Endothelial cell of umbilical vein (primary cell): Measurements from ENCODE around the gene TXNRD2. TPM values are rescaled to one million over a fixed set of nuclear protein-coding genes. Genes with fewer than 3 reads are reported as not detected.

ENCODE experiments used
- BruUV-seq: library from RNA; stranded (reverse); fragments of 400-500 nt; replicated peaks from 2 replicates; lab custom pipeline; 2021; lab: Mats Ljungman, UMichigan
- CTCF ChIA-PET: fragments of 300-600, 350-600 bp; sonication (Branson Sonifier 250); formaldehyde crosslinking; loops from one replicate; lab custom pipeline; 2021; ENCODE audit warnings: antibody characterized with exemption, inconsistent platforms; lab: Charles Lee
- POLR2A ChIA-PET: fragments of 300-600, 350-600 bp; sonication (Branson Sonifier 250); formaldehyde crosslinking; loops from one replicate; lab custom pipeline; 2021; ENCODE audit warnings: antibody characterized with exemption, inconsistent platforms; lab: Charles Lee
- DNase-seq: peaks from one replicate; pipeline ENCODE4 v3.0.0-alpha.2; 2011; ENCODE audit warnings: low read depth, low spot score
- FAIRE-seq: peaks from 2 replicates; lab custom pipeline; 2011; peaks lifted over from hg19 to GRCh38; lab: Jason Lieb, UNC
- H2AFZ ChIP-seq: 2 replicates; pipeline ENCODE4 v1.6.0; 2012; ENCODE audit warnings: low read depth, low read length, control low read depth, inconsistent platforms
- H3K27ac ChIP-seq: 2 replicates; pipeline ENCODE4 v1.5.1; 2011; ENCODE audit warnings: low read depth, mild to moderate bottlenecking, control low read depth, low read length, moderate library complexity; ENCODE audit not compliant: insufficient read depth
- H3K27me3 ChIP-seq, 2 experiments: 2 replicates each; pipeline versions ENCODE4 v1.6.0 to v1.6.1; 2011; ENCODE audit warnings: low read length in 2 of 2, mixed read lengths in 1 of 2; ENCODE audit not compliant: control insufficient read depth in 2 of 2, insufficient read depth in 2 of 2
- H3K36me3 ChIP-seq, 2 experiments: 2 replicates in 1 of 2; 3 replicates in 1 of 2; pipeline ENCODE4 v1.5.1; 2011; ENCODE audit warnings: low read length in 2 of 2, mild to moderate bottlenecking in 1 of 2, moderate library complexity in 1 of 2; ENCODE audit not compliant: control insufficient read depth in 2 of 2, insufficient read depth in 2 of 2; ENCODE audit errors: extremely low read depth in 1 of 2
- H3K4me1 ChIP-seq: 3 replicates; pipeline ENCODE4 v1.5.1; 2011; ENCODE audit warnings: mild to moderate bottlenecking, low read length; ENCODE audit not compliant: control insufficient read depth, insufficient read depth; ENCODE audit errors: extremely low read depth
- H3K4me2 ChIP-seq: 2 replicates; pipeline ENCODE4 v1.6.1; 2011; ENCODE audit warnings: low read length, control low read depth, mixed read lengths; ENCODE audit not compliant: insufficient read depth
- H3K4me3 ChIP-seq, 3 experiments: fragments of 200-600 bp in 1 of 3; sonication (generic), shearing (Covaris generic) in 1 of 3; replicated peaks in 1 of 3; 2 replicates each; pipeline ENCODE4 v1.5.1; 2011 to 2016; ENCODE audit warnings: control low read depth in 3 of 3, low read length in 3 of 3, mild to moderate bottlenecking in 2 of 3, inconsistent platforms in 1 of 3, low read depth in 1 of 3, moderate library complexity in 1 of 3; ENCODE audit not compliant: insufficient read depth in 1 of 3
- H3K79me2 ChIP-seq: 2 replicates; pipeline ENCODE4 v1.6.0; 2012; ENCODE audit warnings: low read length, inconsistent platforms; ENCODE audit not compliant: control insufficient read depth, insufficient read depth
- H3K9ac ChIP-seq: replicated peaks from 2 replicates; pipeline ENCODE3; 2011; ENCODE audit warnings: low read length, control low read depth; ENCODE audit not compliant: insufficient read depth; ENCODE audit errors: extremely low read depth
- H3K9me1 ChIP-seq: replicated peaks from 3 replicates; pipeline ENCODE4 v1.6.0; 2011; ENCODE audit warnings: mild to moderate bottlenecking, low read length; ENCODE audit not compliant: control insufficient read depth, insufficient read depth; ENCODE audit errors: extremely low read depth
- H3K9me3 ChIP-seq: replicated peaks from 2 replicates; pipeline ENCODE4 v1.5.1; 2012; ENCODE audit warnings: low read length, inconsistent platforms; ENCODE audit not compliant: control insufficient read depth, insufficient read depth
- H4K20me1 ChIP-seq: replicated peaks from 2 replicates; pipeline ENCODE3; 2011; ENCODE audit warnings: mild to moderate bottlenecking, low read length; ENCODE audit not compliant: control insufficient read depth, insufficient read depth; ENCODE audit errors: extremely low read depth
- EZH2 ChIP-seq: IDR thresholded peaks from 2 replicates; pipeline ENCODE4 v1.6.1; 2012; ENCODE audit warnings: borderline replicate concordance, low read depth, mild to moderate bottlenecking, moderate library complexity, low read length, inconsistent platforms; ENCODE audit not compliant: severe bottlenecking
- FOS ChIP-seq: IDR thresholded peaks from 2 replicates; pipeline ENCODE4 v1.6.1; 2011; ENCODE audit warnings: mild to moderate bottlenecking, low read length, moderate library complexity, borderline replicate concordance; ENCODE audit not compliant: insufficient read depth
- GATA2 ChIP-seq: IDR thresholded peaks from 2 replicates; pipeline ENCODE4 v1.7.0; 2011; ENCODE audit warnings: low read depth, mild to moderate bottlenecking, moderate library complexity, mixed read lengths, low read length; ENCODE audit not compliant: insufficient read length, insufficient read depth
- JUN ChIP-seq: IDR thresholded peaks from 2 replicates; pipeline ENCODE4 v1.6.1; 2011; ENCODE audit warnings: borderline replicate concordance, low read depth; ENCODE audit not compliant: insufficient read length, insufficient read depth
- MYC ChIP-seq: IDR thresholded peaks from one replicate; pipeline ENCODE4 v1.6.1; 2011; ENCODE audit warnings: mild to moderate bottlenecking, low read depth, low read length
- POLR2A ChIP-seq: IDR thresholded peaks from 2 replicates; pipeline ENCODE4 v1.6.1; 2012; ENCODE audit warnings: low read depth, mild to moderate bottlenecking, control low read depth, low read length
- POLR2AphosphoS5 ChIP-seq: IDR thresholded peaks from 2 replicates; pipeline ENCODE4 v1.6.1; 2012; ENCODE audit warnings: low read depth, mild to moderate bottlenecking, control low read depth, low read length, moderate library complexity; ENCODE audit not compliant: insufficient read depth
- dilution Hi-C: fragments of 300-500 bp; cut with MboI; formaldehyde crosslinking; loops from one replicate; pipeline ENCODE4 v1.15.0; 2019; ENCODE audit warnings: low sequenced_read_pairs; ENCODE audit not compliant: extremely low pct_ligation_motif_present
- intact Hi-C: fragments of 100-400 bp; cut with micrococcal nuclease; formaldehyde crosslinking; loops from one replicate; pipeline ENCODE4 v1.10.0; 2022
- polyA plus RNA-seq, 4 experiments: library from polyadenylated mRNA; depleted of rRNA in 3 of 4; stranded (reverse) in 3 of 4; unstranded in 1 of 4; fragments of >200 nt; gene quantifications; 2 replicates each; pipeline versions ENCODE4 v1.2.1 to v1.2.3, GENCODE V29; 2011 to 2012; ENCODE audit warnings: missing spikeins in 1 of 4
- total RNA-seq: library from RNA; stranded (reverse); gene quantifications from 2 replicates; pipeline ENCODE4 v1.2.3, GENCODE V29; 2021
- TF ChIP-seq, protein P1 (sequence below), 2 donors: IDR thresholded peaks; 1 replicate in 1 of 2; 2 replicates in 1 of 2; pipeline ENCODE4 v1.5.1; 2011; ENCODE audit warnings: low read length in 2 of 2, mild to moderate bottlenecking in 2 of 2, moderate library complexity in 2 of 2, control low read depth in 1 of 2, inconsistent platforms in 1 of 2, low read depth in 1 of 2; ENCODE audit not compliant: insufficient read depth in 1 of 2; ENCODE audit errors: extremely low read depth in 1 of 2
- TF ChIP-seq, protein P2 (sequence below): IDR thresholded peaks from 2 replicates; pipeline ENCODE4 v1.6.1; 2011; ENCODE audit not compliant: insufficient read depth, insufficient read length

The TXNRD2 gene
- total and polyA plus RNA-seq, 2 donors (not counting 3 experiments of a cell fraction or from before 2014, with no cell fraction given) = 211 to 440 TPM

- peaks cover 13% of the 10 kb centered on the region for H3K79me2 ChIP-seq
- peak overlapping the region; percentile 94 for H3K9ac ChIP-seq
- BruUV-seq = TSS peak; percentile 87
- no peaks in the 10 kb centered on the region for H4K20me1 ChIP-seq
- CTCF ChIA-PET = interaction anchor here (0.6 to 4.4 kb wide), 9 partner anchors 10 to 792 kb away, joined by 3 to 78 read pairs (median 4); no protein-coding TSS in a partner anchor
- peak overlapping the region; percentile 80 for H3K27ac ChIP-seq
- dilution Hi-C loops = no loop called here
- peak overlapping the region; percentile 67 to 87 (median 78) for H3K4me3 ChIP-seq
- no peaks in the 10 kb centered on the region for H3K9me3 ChIP-seq
- TF ChIP-seq JUN (no peak), GATA2 (no peak), FOS (no peak), EZH2 (no peak), POLR2A (peak; percentile 76), MYC (no peak), POLR2AphosphoS5 (peak; percentile 83)
- TF ChIP-seq, protein P1, sequence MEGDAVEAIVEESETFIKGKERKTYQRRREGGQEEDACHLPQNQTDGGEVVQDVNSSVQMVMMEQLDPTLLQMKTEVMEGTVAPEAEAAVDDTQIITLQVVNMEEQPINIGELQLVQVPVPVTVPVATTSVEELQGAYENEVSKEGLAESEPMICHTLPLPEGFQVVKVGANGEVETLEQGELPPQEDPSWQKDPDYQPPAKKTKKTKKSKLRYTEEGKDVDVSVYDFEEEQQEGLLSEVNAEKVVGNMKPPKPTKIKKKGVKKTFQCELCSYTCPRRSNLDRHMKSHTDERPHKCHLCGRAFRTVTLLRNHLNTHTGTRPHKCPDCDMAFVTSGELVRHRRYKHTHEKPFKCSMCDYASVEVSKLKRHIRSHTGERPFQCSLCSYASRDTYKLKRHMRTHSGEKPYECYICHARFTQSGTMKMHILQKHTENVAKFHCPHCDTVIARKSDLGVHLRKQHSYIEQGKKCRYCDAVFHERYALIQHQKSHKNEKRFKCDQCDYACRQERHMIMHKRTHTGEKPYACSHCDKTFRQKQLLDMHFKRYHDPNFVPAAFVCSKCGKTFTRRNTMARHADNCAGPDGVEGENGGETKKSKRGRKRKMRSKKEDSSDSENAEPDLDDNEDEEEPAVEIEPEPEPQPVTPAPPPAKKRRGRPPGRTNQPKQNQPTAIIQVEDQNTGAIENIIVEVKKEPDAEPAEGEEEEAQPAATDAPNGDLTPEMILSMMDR (IDR thresholded peaks at IDR 0.05; ENCODE audit: extremely low read depth in 1 of 2, insufficient read depth in 1 of 2, low read depth in 1 of 2, low read length in 2 of 2) = peak in 1 of 2 donors; percentile 5
- TF ChIP-seq, protein P2, sequence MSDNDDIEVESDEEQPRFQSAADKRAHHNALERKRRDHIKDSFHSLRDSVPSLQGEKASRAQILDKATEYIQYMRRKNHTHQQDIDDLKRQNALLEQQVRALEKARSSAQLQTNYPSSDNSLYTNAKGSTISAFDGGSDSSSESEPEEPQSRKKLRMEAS = peak; percentile 71
- no peaks in the 10 kb centered on the region for H3K9me1 ChIP-seq
- intact Hi-C loops = loop anchor here (1.0 kb wide), 3 partner anchors 11 to 27 kb away; no protein-coding TSS in a partner anchor
- FAIRE-seq = peak; percentile 88
- DNase-seq = peak; percentile 77
- POLR2A ChIA-PET = interaction anchor here (0.6 to 1.8 kb wide), 4 partner anchors 12 to 27 kb away, joined by 3 to 7 read pairs (median 6); no protein-coding TSS in a partner anchor
- H3K4me2 ChIP-seq = peak overlapping the region; percentile 44
- peaks cover 26% of the 10 kb centered on the region for H3K4me1 ChIP-seq
- H3K27me3 ChIP-seq = no peaks in the 10 kb centered on the region
- H2AFZ ChIP-seq = peak overlapping the region; percentile 55
- peaks cover 0 to 5% of the 10 kb centered on the region in 2 experiments for H3K36me3 ChIP-seq
Observed at GRCh38 chr22:19986410-19987341, 45.1 kb upstream of the TXNRD2 start.
